ENCODE data around the gene MSANTD2. TPM values are rescaled to one million over a fixed set of nuclear protein-coding genes. Genes with fewer than 3 reads are reported as not detected.

Gene MSANTD2
- total and polyA plus RNA-seq, 9 of the 15 experiments (the other 6 are each of a cell fraction or from before 2014, with no cell fraction given), result 1.3 to 9.9 (median 5.3) TPM

DNA sequence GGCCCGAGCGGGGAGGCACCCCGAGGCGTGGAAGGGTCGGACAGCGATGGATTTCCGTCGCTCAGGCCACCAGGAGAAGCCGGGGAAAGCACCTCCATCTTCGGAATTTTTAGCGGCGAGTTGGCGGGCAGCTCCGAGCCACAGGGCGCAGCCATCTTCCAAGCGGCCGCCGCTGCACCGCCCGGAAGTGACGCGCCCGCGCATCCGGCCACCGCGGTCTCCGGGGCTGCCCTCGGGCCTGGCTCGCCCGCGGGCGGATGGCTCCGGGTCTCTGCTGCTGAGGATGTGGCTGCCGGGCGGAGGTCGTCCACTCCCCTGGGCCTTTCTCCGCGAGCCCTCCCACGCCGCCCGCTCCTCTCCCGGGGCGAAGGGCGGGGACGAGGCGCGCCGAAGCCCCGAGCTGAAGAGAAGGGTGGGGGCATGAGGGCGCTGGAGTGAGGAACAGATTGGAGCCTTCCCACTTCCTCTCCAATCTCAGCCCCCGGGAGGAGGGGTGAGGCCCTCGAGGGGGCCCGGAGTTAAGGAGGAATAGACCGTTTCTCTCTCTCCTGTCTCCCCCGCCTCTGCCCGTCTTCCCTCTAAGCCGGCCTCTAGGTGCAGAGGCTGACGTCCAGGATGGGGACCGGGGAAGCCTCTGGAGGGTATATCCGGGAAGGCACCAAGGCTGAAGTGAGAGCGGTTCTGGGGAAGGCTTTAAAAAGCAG, at the start of gene MSANTD2 (continued):
- TF ChIP-seq, protein P1, sequence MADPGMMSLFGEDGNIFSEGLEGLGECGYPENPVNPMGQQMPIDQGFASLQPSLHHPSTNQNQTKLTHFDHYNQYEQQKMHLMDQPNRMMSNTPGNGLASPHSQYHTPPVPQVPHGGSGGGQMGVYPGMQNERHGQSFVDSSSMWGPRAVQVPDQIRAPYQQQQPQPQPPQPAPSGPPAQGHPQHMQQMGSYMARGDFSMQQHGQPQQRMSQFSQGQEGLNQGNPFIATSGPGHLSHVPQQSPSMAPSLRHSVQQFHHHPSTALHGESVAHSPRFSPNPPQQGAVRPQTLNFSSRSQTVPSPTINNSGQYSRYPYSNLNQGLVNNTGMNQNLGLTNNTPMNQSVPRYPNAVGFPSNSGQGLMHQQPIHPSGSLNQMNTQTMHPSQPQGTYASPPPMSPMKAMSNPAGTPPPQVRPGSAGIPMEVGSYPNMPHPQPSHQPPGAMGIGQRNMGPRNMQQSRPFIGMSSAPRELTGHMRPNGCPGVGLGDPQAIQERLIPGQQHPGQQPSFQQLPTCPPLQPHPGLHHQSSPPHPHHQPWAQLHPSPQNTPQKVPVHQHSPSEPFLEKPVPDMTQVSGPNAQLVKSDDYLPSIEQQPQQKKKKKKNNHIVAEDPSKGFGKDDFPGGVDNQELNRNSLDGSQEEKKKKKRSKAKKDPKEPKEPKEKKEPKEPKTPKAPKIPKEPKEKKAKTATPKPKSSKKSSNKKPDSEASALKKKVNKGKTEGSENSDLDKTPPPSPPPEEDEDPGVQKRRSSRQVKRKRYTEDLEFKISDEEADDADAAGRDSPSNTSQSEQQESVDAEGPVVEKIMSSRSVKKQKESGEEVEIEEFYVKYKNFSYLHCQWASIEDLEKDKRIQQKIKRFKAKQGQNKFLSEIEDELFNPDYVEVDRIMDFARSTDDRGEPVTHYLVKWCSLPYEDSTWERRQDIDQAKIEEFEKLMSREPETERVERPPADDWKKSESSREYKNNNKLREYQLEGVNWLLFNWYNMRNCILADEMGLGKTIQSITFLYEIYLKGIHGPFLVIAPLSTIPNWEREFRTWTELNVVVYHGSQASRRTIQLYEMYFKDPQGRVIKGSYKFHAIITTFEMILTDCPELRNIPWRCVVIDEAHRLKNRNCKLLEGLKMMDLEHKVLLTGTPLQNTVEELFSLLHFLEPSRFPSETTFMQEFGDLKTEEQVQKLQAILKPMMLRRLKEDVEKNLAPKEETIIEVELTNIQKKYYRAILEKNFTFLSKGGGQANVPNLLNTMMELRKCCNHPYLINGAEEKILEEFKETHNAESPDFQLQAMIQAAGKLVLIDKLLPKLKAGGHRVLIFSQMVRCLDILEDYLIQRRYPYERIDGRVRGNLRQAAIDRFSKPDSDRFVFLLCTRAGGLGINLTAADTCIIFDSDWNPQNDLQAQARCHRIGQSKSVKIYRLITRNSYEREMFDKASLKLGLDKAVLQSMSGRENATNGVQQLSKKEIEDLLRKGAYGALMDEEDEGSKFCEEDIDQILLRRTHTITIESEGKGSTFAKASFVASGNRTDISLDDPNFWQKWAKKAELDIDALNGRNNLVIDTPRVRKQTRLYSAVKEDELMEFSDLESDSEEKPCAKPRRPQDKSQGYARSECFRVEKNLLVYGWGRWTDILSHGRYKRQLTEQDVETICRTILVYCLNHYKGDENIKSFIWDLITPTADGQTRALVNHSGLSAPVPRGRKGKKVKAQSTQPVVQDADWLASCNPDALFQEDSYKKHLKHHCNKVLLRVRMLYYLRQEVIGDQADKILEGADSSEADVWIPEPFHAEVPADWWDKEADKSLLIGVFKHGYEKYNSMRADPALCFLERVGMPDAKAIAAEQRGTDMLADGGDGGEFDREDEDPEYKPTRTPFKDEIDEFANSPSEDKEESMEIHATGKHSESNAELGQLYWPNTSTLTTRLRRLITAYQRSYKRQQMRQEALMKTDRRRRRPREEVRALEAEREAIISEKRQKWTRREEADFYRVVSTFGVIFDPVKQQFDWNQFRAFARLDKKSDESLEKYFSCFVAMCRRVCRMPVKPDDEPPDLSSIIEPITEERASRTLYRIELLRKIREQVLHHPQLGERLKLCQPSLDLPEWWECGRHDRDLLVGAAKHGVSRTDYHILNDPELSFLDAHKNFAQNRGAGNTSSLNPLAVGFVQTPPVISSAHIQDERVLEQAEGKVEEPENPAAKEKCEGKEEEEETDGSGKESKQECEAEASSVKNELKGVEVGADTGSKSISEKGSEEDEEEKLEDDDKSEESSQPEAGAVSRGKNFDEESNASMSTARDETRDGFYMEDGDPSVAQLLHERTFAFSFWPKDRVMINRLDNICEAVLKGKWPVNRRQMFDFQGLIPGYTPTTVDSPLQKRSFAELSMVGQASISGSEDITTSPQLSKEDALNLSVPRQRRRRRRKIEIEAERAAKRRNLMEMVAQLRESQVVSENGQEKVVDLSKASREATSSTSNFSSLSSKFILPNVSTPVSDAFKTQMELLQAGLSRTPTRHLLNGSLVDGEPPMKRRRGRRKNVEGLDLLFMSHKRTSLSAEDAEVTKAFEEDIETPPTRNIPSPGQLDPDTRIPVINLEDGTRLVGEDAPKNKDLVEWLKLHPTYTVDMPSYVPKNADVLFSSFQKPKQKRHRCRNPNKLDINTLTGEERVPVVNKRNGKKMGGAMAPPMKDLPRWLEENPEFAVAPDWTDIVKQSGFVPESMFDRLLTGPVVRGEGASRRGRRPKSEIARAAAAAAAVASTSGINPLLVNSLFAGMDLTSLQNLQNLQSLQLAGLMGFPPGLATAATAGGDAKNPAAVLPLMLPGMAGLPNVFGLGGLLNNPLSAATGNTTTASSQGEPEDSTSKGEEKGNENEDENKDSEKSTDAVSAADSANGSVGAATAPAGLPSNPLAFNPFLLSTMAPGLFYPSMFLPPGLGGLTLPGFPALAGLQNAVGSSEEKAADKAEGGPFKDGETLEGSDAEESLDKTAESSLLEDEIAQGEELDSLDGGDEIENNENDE (IDR thresholded peaks at IDR 0.05; ENCODE audit: low read depth, low read length), result no peak
- TF ChIP-seq, protein P2, sequence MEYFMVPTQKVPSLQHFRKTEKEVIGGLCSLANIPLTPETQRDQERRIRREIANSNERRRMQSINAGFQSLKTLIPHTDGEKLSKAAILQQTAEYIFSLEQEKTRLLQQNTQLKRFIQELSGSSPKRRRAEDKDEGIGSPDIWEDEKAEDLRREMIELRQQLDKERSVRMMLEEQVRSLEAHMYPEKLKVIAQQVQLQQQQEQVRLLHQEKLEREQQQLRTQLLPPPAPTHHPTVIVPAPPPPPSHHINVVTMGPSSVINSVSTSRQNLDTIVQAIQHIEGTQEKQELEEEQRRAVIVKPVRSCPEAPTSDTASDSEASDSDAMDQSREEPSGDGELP (CRISPR knock-in tag; IDR thresholded peaks at IDR 0.05; ENCODE audit: borderline replicate concordance), result no peak
- TF ChIP-seq, protein P3, sequence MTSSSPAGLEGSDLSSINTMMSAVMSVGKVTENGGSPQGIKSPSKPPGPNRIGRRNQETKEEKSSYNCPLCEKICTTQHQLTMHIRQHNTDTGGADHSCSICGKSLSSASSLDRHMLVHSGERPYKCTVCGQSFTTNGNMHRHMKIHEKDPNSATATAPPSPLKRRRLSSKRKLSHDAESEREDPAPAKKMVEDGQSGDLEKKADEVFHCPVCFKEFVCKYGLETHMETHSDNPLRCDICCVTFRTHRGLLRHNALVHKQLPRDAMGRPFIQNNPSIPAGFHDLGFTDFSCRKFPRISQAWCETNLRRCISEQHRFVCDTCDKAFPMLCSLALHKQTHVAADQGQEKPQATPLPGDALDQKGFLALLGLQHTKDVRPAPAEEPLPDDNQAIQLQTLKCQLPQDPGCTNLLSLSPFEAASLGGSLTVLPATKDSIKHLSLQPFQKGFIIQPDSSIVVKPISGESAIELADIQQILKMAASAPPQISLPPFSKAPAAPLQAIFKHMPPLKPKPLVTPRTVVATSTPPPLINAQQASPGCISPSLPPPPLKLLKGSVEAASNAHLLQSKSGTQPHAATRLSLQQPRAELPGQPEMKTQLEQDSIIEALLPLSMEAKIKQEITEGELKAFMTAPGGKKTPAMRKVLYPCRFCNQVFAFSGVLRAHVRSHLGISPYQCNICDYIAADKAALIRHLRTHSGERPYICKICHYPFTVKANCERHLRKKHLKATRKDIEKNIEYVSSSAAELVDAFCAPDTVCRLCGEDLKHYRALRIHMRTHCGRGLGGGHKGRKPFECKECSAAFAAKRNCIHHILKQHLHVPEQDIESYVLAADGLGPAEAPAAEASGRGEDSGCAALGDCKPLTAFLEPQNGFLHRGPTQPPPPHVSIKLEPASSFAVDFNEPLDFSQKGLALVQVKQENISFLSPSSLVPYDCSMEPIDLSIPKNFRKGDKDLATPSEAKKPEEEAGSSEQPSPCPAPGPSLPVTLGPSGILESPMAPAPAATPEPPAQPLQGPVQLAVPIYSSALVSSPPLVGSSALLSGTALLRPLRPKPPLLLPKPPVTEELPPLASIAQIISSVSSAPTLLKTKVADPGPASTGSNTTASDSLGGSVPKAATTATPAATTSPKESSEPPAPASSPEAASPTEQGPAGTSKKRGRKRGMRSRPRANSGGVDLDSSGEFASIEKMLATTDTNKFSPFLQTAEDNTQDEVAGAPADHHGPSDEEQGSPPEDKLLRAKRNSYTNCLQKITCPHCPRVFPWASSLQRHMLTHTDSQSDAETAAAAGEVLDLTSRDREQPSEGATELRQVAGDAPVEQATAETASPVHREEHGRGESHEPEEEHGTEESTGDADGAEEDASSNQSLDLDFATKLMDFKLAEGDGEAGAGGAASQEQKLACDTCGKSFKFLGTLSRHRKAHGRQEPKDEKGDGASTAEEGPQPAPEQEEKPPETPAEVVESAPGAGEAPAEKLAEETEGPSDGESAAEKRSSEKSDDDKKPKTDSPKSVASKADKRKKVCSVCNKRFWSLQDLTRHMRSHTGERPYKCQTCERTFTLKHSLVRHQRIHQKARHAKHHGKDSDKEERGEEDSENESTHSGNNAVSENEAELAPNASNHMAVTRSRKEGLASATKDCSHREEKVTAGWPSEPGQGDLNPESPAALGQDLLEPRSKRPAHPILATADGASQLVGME (CRISPR knock-in tag; IDR thresholded peaks at IDR 0.05), result 0 out of 2 replicates have a peak, but pooled peaks have one; percentile 66
- TF ChIP-seq CCNT2 (IDR thresholded peaks at IDR 0.05; ENCODE audit: borderline replicate concordance, extremely low read depth, insufficient read length, low read depth, low read length) (peak; percentile 60), ZNF3 (CRISPR knock-in tag; IDR thresholded peaks at IDR 0.05) (no peak), ETV6 (IDR thresholded peaks at IDR 0.05; ENCODE audit: borderline replicate concordance in 1 of 2, low read depth in 2 of 2, low read length in 1 of 2) (no peak), ETV6 (CRISPR knock-in tag; IDR thresholded peaks at IDR 0.05; ENCODE audit: borderline replicate concordance) (no peak)
